ENCODE measurements around the gene BTD.

GRCh38 chr3:15649858-15650257, 48.3 kb downstream of the BTD start:
- TF ChIP-seq CTCF (IDR thresholded peaks at IDR 0.05) (no peak), POLR2A (IDR thresholded peaks at IDR 0.05) (no peak)

All from thyroid gland (tissue), 4 donors.